Activated CD8-positive, alpha-beta T cell treated with anti-CD3 and anti-CD28 coated beads, Interleukin-2, amount 10 ng/mL, durations not matched to agents 7 days and 5 days (primary cell): Measurements from ENCODE around the gene TSTD2. TPM values are rescaled to one million over a fixed set of nuclear protein-coding genes. Genes with fewer than 3 reads are reported as not detected.

Source experiments
- ATAC-seq: fragments of 150-1000 bp; cut with Tn5 transposase; one replicate; pipeline ENCODE4 v1.10.0; 2021; ENCODE audit warnings: moderate library complexity
- CTCF ChIA-PET: fragments of 350-600 bp; sonication (Branson Sonifier 250); formaldehyde crosslinking; loops from one replicate; lab custom pipeline; 2021; ENCODE audit warnings: antibody characterized with exemption; lab: Charles Lee
- POLR2A ChIA-PET: fragments of 350-600 bp; sonication (Branson Sonifier 250); formaldehyde crosslinking; loops from one replicate; lab custom pipeline; 2021; ENCODE audit warnings: antibody characterized with exemption; lab: Charles Lee
- DNase-seq: peaks from one replicate; pipeline ENCODE4 v3.0.0-alpha.2; 2020
- H3K27ac Mint-ChIP-seq: one replicate; pipeline ENCODE4 v1.8.0; 2021; ENCODE audit warnings: mild to moderate bottlenecking, mixed read lengths
- H3K27me3 Mint-ChIP-seq: one replicate; pipeline ENCODE4 v1.8.0; 2021; ENCODE audit warnings: low read depth, mixed read lengths
- H3K36me3 Mint-ChIP-seq: one replicate; pipeline ENCODE4 v1.8.0; 2021; ENCODE audit warnings: low read depth, mixed read lengths
- H3K4me1 Mint-ChIP-seq: one replicate; pipeline ENCODE4 v1.8.0; 2021; ENCODE audit warnings: low read depth, mixed read lengths
- H3K4me3 Mint-ChIP-seq: one replicate; pipeline ENCODE4 v1.8.0; 2021; ENCODE audit warnings: mild to moderate bottlenecking, mixed read lengths
- H3K9me3 Mint-ChIP-seq: one replicate; pipeline ENCODE4 v1.8.0; 2022; ENCODE audit warnings: mixed read lengths; ENCODE audit not compliant: insufficient read depth
- total RNA-seq, 2 experiments: library from RNA; stranded (reverse); gene quantifications; one replicate each; pipeline ENCODE4 v1.2.3, GENCODE V29; 2021

The TSTD2 gene
- total RNA-seq, 2 experiments from 2014 or later: 13.0 to 15.6 TPM

DNA sequence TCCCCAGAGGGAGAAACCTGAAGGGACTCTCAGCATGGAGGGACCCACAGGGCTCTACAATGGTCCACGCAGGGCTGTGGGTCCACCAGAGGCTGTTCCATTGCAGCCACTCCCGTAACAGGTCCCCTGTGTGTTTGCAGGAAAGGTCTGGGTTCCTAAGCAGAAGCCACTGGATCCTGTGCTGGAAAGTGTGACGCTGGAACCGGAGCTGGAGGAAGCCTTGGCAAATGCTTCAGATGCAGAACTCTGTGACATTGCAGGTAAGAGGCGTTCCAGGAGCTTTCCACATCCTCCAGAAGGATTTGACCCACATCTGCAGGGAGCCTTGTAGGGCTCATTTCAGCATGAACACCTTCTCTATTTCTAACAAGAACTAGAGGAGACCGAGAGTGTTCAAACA is 80.0 kb downstream of the TSTD2 start:
- Mint-ChIP-seq H3K36me3 (no peaks in the 10 kb centered on the region), H3K27me3 (peaks cover 21% of the 10 kb centered on the region), H3K27ac (no peak overlapping the region), H3K4me3 (no peak overlapping the region), H3K9me3 (no peaks in the 10 kb centered on the region), H3K4me1 (peaks cover 3% of the 10 kb centered on the region)
- no peak for DNase-seq
- POLR2A ChIA-PET: no interaction called here
- no peak for ATAC-seq
- CTCF ChIA-PET: no interaction called here

DNA sequence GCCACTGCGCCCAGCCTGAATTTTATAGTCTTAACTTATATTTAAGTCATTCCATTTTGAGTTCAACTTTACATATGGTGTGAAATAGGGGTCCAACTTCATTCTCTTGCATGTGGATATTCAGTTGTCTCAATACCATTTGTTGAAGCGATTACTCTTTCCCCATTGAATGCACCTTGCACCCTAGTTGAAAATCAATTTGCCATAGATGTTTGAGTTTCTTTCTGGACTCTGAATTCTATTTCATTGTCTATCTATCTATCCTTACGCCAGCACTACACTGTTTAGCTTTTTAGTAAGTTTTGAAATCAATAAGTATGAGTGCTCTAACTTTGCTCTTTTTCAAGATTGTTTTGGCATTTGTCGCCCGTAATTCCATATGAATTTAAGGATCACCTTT is 81.9 kb downstream of the TSTD2 start:
- POLR2A ChIA-PET: no interaction called here
- no peaks in the 10 kb centered on the region for H3K9me3 Mint-ChIP-seq
- H3K27me3 Mint-ChIP-seq: peaks cover 15% of the 10 kb centered on the region

DNA sequence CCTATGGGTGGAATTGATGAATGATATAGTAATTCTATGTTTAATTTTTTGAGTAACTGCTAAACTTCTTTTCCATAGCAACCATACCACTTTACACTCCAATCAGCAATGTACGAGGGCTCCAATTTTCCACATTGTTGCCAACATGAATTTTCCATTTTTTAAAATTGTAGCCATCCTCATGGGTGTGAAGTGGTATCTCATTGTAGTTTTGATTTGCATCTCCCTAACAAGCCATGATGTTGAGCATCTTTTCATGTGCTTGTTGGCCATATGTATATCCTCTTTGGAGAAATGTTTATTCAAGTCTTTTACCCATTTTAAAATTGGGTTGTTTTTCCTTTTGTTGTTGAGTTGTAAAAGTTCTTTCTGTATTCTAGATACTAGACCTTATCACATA is 82.8 kb downstream of the TSTD2 start:
- Mint-ChIP-seq H3K4me3 (no peak overlapping the region), H3K27me3 (peaks cover 13% of the 10 kb centered on the region), H3K9me3 (no peaks in the 10 kb centered on the region), H3K4me1 (no peaks in the 10 kb centered on the region), H3K27ac (no peak overlapping the region), H3K36me3 (no peaks in the 10 kb centered on the region)
- POLR2A ChIA-PET: no interaction called here
- ATAC-seq: no peak
- CTCF ChIA-PET: no interaction called here
- DNase-seq: no peak

More for the DNA sequence above, 81.9 kb downstream of the TSTD2 start:
- Mint-ChIP-seq H3K27ac (no peak overlapping the region), H3K4me1 (no peaks in the 10 kb centered on the region), H3K36me3 (no peaks in the 10 kb centered on the region), H3K4me3 (no peak overlapping the region)
- CTCF ChIA-PET: no interaction called here
- ATAC-seq (no peak), DNase-seq (no peak)

Other genes with a start within 250 kb of the TSTD2 start
- gene TDRD7, start 221.3 kb downstream of the TSTD2 start, total RNA-seq: 1 to 10 TPM; 9.3 to 9.6 TPM
- gene TMOD1, start 131.7 kb downstream of the TSTD2 start, total RNA-seq: under 1 TPM; 0.16 to 0.29 TPM
- 10 to 100 TPM; 45.1 to 45.9 TPM for gene NCBP1, start 453 bp upstream of the TSTD2 start, total RNA-seq
- gene XPA, start 64.0 kb upstream of the TSTD2 start, total RNA-seq: 10 to 100 TPM; 10.2 TPM
- gene FOXE1, start 219.9 kb upstream of the TSTD2 start, total RNA-seq: under 1 TPM in 1 of 2 experiments, not detected in 1; 0.08 TPM